Loucy (cell line): Measurements from ENCODE around the gene SLC6A1.

Experiments used
- H2AFZ ChIP-seq: fragments of 200-600 bp; sonication (generic); 2 replicates; pipeline ENCODE4 v1.6.0; 2016; ENCODE audit warnings: antibody characterized with exemption, mild to moderate bottlenecking, low read length, moderate library complexity
- H3F3A ChIP-seq: fragments of 200-600 bp; 2 replicates; pipeline ENCODE4 v1.6.0; 2016; ENCODE audit warnings: antibody characterized with exemption, low read depth, mild to moderate bottlenecking
- H3K27me3 ChIP-seq: fragments of 200-600 bp; sonication (generic); 2 replicates; pipeline ENCODE4 v1.6.1; 2014; ENCODE audit warnings: low read length, mild to moderate bottlenecking; ENCODE audit not compliant: insufficient read depth, poor library complexity, severe bottlenecking
- H3K36me3 ChIP-seq: fragments of 200-600 bp; sonication (generic); 2 replicates; pipeline ENCODE4 v1.6.1; 2016; ENCODE audit warnings: low read length; ENCODE audit not compliant: insufficient read depth
- H3K4me1 ChIP-seq: fragments of 200-600 bp; sonication (generic); 2 replicates; pipeline ENCODE4 v1.5.1; 2014; ENCODE audit warnings: low read length, mild to moderate bottlenecking; ENCODE audit not compliant: insufficient read depth, poor library complexity, severe bottlenecking
- H3K4me2 ChIP-seq: fragments of 200-600 bp; sonication (generic); 2 replicates; pipeline ENCODE4 v1.6.0; 2014; ENCODE audit warnings: antibody characterized with exemption, low read length, low read depth, mild to moderate bottlenecking; ENCODE audit not compliant: poor library complexity, severe bottlenecking
- H3K4me3 ChIP-seq: fragments of 200-600 bp; sonication (generic); 2 replicates; pipeline ENCODE4 v1.5.1; 2014; ENCODE audit warnings: low read length, mild to moderate bottlenecking, mixed read lengths; ENCODE audit not compliant: poor library complexity, severe bottlenecking
- H3K79me2 ChIP-seq: fragments of 200-600 bp; sonication (generic); 2 replicates; pipeline ENCODE4 v1.6.1; 2014; ENCODE audit warnings: low read length; ENCODE audit not compliant: insufficient read depth
- H3K9ac ChIP-seq: fragments of 200-600 bp; sonication (generic); 2 replicates; pipeline ENCODE4 v1.6.0; 2014; ENCODE audit warnings: mild to moderate bottlenecking, low read depth, low read length, moderate library complexity; ENCODE audit not compliant: poor library complexity, severe bottlenecking
- H3K9me2 ChIP-seq: fragments of 200-600 bp; sonication (generic); replicated peaks from 2 replicates; pipeline ENCODE4 v1.6.1; 2016; ENCODE audit warnings: low read depth, low read length, mixed read lengths
- H3K9me3 ChIP-seq: fragments of 200-600 bp; sonication (generic); 2 replicates; pipeline ENCODE4 v1.6.1; 2014; ENCODE audit warnings: mild to moderate bottlenecking, antibody characterized with exemption, low read length, low read depth; ENCODE audit not compliant: insufficient read depth
- H4K20me1 ChIP-seq: fragments of 200-600 bp; sonication (generic); 2 replicates; pipeline ENCODE4 v1.6.0; 2014; ENCODE audit warnings: antibody characterized with exemption, low read length, mild to moderate bottlenecking; ENCODE audit not compliant: insufficient read depth, poor library complexity, severe bottlenecking
- EZH2phosphoT487 ChIP-seq: fragments of 200-600 bp; IDR thresholded peaks from 2 replicates; pipeline ENCODE4 v1.6.1; 2018; ENCODE audit warnings: antibody characterized with exemption, mild to moderate bottlenecking, moderate library complexity, borderline replicate concordance
- TF ChIP-seq, protein P1 (sequence below): fragments of 200-600 bp; sonication (generic); conservative IDR thresholded peaks from 2 replicates; pipeline ENCODE4 v1.5.1; 2014; ENCODE audit warnings: mild to moderate bottlenecking, antibody characterized with exemption, low read length

The SLC6A1 gene

DNA sequence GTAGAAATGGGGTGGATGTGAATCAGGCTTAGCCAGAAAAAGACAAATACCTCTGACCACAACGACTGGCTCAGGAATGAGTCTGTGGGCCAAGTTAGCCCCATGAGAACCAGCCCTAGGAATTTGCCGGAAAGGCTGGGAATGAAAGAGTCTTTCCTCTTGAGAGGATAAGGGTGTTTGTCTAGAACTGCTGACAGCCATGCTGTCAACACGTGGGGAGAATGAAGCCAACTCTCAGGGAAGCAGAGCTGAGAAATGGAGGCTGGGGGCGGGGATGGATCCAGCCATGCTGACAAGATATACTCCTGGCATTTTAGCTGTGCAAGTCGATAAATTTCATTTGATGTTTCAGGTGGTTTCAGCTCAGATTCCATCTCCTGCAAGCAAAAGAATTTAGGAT is 10.6 kb upstream of the SLC6A1 start:
- Histone ChIP-seq H3K4me2 (no peak overlapping the region), H3K9me3 (no peaks in the 10 kb centered on the region), H3K4me1 (no peaks in the 10 kb centered on the region), H3K9me2 (no peaks in the 10 kb centered on the region), H2AFZ (no peak overlapping the region), H3K9ac (no peak overlapping the region), H3K36me3 (no peaks in the 10 kb centered on the region), H3K4me3 (no peak overlapping the region), H3K79me2 (no peaks in the 10 kb centered on the region), H4K20me1 (no peaks in the 10 kb centered on the region), H3K27me3 (no peaks in the 10 kb centered on the region), H3F3A (no peaks in the 10 kb centered on the region)
- TF ChIP-seq, protein P1, sequence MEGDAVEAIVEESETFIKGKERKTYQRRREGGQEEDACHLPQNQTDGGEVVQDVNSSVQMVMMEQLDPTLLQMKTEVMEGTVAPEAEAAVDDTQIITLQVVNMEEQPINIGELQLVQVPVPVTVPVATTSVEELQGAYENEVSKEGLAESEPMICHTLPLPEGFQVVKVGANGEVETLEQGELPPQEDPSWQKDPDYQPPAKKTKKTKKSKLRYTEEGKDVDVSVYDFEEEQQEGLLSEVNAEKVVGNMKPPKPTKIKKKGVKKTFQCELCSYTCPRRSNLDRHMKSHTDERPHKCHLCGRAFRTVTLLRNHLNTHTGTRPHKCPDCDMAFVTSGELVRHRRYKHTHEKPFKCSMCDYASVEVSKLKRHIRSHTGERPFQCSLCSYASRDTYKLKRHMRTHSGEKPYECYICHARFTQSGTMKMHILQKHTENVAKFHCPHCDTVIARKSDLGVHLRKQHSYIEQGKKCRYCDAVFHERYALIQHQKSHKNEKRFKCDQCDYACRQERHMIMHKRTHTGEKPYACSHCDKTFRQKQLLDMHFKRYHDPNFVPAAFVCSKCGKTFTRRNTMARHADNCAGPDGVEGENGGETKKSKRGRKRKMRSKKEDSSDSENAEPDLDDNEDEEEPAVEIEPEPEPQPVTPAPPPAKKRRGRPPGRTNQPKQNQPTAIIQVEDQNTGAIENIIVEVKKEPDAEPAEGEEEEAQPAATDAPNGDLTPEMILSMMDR = no peak
- TF ChIP-seq EZH2phosphoT487 = no peak

DNA sequence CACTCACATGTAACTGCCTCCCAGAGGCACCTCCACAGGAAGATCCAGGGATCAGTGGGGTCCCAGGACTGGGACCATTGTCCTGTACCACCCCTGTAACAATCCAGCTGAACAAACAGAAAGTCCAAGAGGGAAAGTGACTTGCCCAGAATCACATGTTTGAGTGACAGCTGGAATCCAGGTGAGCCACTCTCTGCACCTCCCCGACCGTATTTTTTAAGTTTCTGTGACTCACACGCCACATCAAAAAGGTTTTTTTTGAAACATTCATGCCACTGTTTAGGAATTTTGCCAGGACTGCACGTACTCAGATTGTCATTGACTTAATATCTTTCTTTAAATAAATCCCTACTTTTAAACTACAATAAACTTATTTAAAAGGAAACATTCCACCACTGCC is 9.8 kb upstream of the SLC6A1 start:
- Histone ChIP-seq H3K4me3 (no peak overlapping the region), H3K9ac (no peak overlapping the region), H3K9me3 (no peaks in the 10 kb centered on the region), H4K20me1 (no peaks in the 10 kb centered on the region), H3K4me2 (no peak overlapping the region), H3K4me1 (no peaks in the 10 kb centered on the region), H3K36me3 (no peaks in the 10 kb centered on the region), H3F3A (no peaks in the 10 kb centered on the region), H2AFZ (no peak overlapping the region), H3K9me2 (no peaks in the 10 kb centered on the region), H3K27me3 (no peaks in the 10 kb centered on the region), H3K79me2 (no peaks in the 10 kb centered on the region)
- TF ChIP-seq, protein P1 = no peak
- no peak for TF ChIP-seq EZH2phosphoT487

DNA sequence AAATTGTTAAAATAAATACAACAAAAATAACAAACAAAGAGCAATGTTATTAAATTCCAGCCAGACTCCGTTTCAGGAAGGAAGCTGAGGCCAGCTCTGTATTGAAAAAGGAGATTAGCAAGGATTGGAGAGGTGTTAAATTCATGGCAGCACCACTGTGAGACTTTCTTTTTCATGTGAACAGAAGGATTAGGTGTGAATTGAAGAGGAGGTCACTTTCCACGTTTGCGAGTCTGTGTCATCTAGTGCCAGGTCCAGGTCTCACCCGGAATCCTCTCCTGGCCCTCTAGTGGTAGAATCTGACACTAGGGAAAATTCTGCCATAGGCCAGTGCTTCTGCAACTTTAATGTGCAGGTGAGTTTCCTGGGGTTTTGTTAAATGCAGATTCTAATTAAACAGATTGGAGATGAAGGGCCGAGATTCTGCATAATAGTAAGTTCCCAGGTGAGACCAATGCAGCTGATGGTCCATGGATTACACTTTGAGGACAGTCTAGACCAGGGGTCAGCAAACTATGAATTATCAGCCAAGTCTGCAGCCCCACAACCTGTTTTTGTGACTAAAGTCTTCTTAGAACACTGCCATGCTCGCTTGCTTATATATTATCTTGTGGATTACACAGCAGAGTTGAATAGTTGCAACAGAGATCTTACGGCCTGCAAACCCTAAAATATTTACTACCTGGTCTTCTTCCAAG is 9.2 kb upstream of the SLC6A1 start:
- H3K27me3 ChIP-seq = no peaks in the 10 kb centered on the region
- no peak overlapping the region for H3K4me2 ChIP-seq
- H2AFZ ChIP-seq = no peak overlapping the region
- no peaks in the 10 kb centered on the region for H3K9me2 ChIP-seq
- no peaks in the 10 kb centered on the region for H3K9me3 ChIP-seq
- no peaks in the 10 kb centered on the region for H3K36me3 ChIP-seq
- no peaks in the 10 kb centered on the region for H3K4me1 ChIP-seq
- no peak overlapping the region for H3K4me3 ChIP-seq
- H3K9ac ChIP-seq = no peak overlapping the region
- TF ChIP-seq, protein P1 = peak; percentile 88
- no peak for TF ChIP-seq EZH2phosphoT487
- H3K79me2 ChIP-seq = no peaks in the 10 kb centered on the region
- no peaks in the 10 kb centered on the region for H3F3A ChIP-seq
- no peaks in the 10 kb centered on the region for H4K20me1 ChIP-seq
